ENCODE data around the gene FCN3. TPM values are rescaled to one million over a fixed set of nuclear protein-coding genes. Genes with fewer than 3 reads are reported as not detected.
A peak's percentile ranks its signal among the peaks of the same experiment; 100 is the strongest.

Gene FCN3
- total RNA-seq, 1 experiment from 2014 or later: 0.22 TPM

- H3K27ac ChIP-seq (ENCODE audit: insufficient read length, low read depth, low read length): no peak overlapping the region
Measured at GRCh38 chr1:27395441-27396195, 21.0 kb upstream of the FCN3 start.

More at GRCh38 chr1:27395441-27396195, 21.0 kb upstream of the FCN3 start:
- Histone ChIP-seq H4K20me1 (ENCODE audit: control insufficient read depth, insufficient read depth, insufficient read length) (no peaks in the 10 kb centered on the region), H2BK15ac (ENCODE audit: low read depth, low read length) (no peak overlapping the region), H3K9me3 (ENCODE audit: control insufficient read depth, low read depth, low read length) (no peaks in the 10 kb centered on the region), H3K4ac (ENCODE audit: low read depth, low read length) (no peak overlapping the region), H4K91ac (ENCODE audit: insufficient read length, low read depth, low read length) (no peak overlapping the region), H3K4me1 (ENCODE audit: insufficient read depth, low read length) (peaks cover 2% of the 10 kb centered on the region), H2AK5ac (ENCODE audit: insufficient read length, low read length) (no peak overlapping the region), H4K8ac (replicated peaks; ENCODE audit: insufficient read length, low read depth, low read length) (no peak overlapping the region), H3K14ac (ENCODE audit: insufficient read depth, low read length) (no peak overlapping the region), H2BK12ac (ENCODE audit: insufficient read length, low read depth, low read length) (no peak overlapping the region), H2BK20ac (ENCODE audit: low read depth, low read length, poor library complexity, severe bottlenecking) (no peak overlapping the region), H3K56ac (ENCODE audit: insufficient read length, low read depth, low read length) (no peak overlapping the region), H3K23ac (ENCODE audit: insufficient read length, low read depth, low read length) (no peak overlapping the region), H2AFZ (ENCODE audit: low read length) (no peak overlapping the region), H3T11ph (ENCODE audit: low read length) (no peak overlapping the region), H2BK5ac (ENCODE audit: insufficient read length, low read length) (no peak overlapping the region), H3K9ac (ENCODE audit: extremely low read depth, insufficient read length, low read length) (no peak overlapping the region), H3K18ac (ENCODE audit: insufficient read length, low read depth, low read length) (no peak overlapping the region), H3K79me1 (ENCODE audit: insufficient read depth, low read depth, low read length, poor library complexity, severe bottlenecking) (no peaks in the 10 kb centered on the region), H2BK120ac (ENCODE audit: low read depth, low read length, poor library complexity, severe bottlenecking) (no peak overlapping the region), H3K23me2 (ENCODE audit: insufficient read length, low read depth, low read length, poor library complexity, severe bottlenecking) (peaks cover 4% of the 10 kb centered on the region), H4K5ac (ENCODE audit: insufficient read length, low read depth, low read length) (no peak overlapping the region), H3K27me3 (ENCODE audit: insufficient read depth, low read length) (no peaks in the 10 kb centered on the region), H3K79me2 (ENCODE audit: insufficient read depth, low read length) (no peaks in the 10 kb centered on the region), H3K4me2 (ENCODE audit: insufficient read depth, insufficient read length, low read length) (no peak overlapping the region)
- WGBS (ENCODE audit: extremely low coverage, insufficient read length, low lambda C conversion rate): no CpG with 5 or more reads among the region's 10 CpGs
- Mint-ChIP-seq H3K36me3 (ENCODE audit: insufficient read depth in 1 of 3, low read depth in 3 of 3) (peaks cover 0 to 4% (median 3%) of the 10 kb centered on the region in 3 experiments; a peak in 2 of 7 replicates), H3K4me1 (peaks cover 44 to 54% of the 10 kb centered on the region in 2 experiments), H3K27me3 (ENCODE audit: low read depth) (no peaks in the 10 kb centered on the region; the same call in none of the 2 replicates), H3K4me3 (peak overlapping the region in 1 of 2 experiments; percentile 21; a peak in 1 of 5 replicates), H3K9me3 (no peaks in the 10 kb centered on the region; a peak in 2 of 5 replicates), H3K27ac (no peak overlapping the region)
- TF ChIP-seq CTCF (conservative IDR thresholded peaks at IDR 0.05): peak; percentile 97
- peak; percentile 89 for DNase-seq

Data from H9 (cell line).